ENCODE measurements around the gene ZNF502. TPM values are rescaled to one million over a fixed set of nuclear protein-coding genes. Genes with fewer than 3 reads are reported as not detected.

ZNF502 gene
- total RNA-seq (2021) = 2.1 and 2.8 TPM in 2 replicates
- percentile 64 among the genes with signal in this experiment for Bru-seq, nascent RNA
- BruChase-seq, experiment 1, labeled RNA remaining after a 2-hour chase = percentile 76 among the genes with signal in this experiment
- BruChase-seq, experiment 2, labeled RNA remaining after a 6-hour chase = percentile 52 among the genes with signal in this experiment
- long read RNA-seq, partial matches to known transcripts = 0 of 6 reads
- long read RNA-seq, other reads (novel, unspliced or antisense) = 2 of 6 reads

GRCh38 chr3:44712455-44713075, at the start of gene ZNF502:
Gene ZNF502, plus strand, starts transcription at chr3:44712660. Its CDS starts 7,602 bp downstream, at chr3:44720262.
- ChIA-PET POLR2A (ENCODE audit: unreplicated experiment) (interaction anchor here (0.7 to 1.0 kb wide), 2 partner anchors 17 to 635 kb away, joined by 3 to 14 read pairs; partner anchors contain the start of gene ZNF501), CTCF (no interaction called here)
- peak; percentile 69 to 71 for DNase-seq
- TF ChIP-seq, protein P1, sequence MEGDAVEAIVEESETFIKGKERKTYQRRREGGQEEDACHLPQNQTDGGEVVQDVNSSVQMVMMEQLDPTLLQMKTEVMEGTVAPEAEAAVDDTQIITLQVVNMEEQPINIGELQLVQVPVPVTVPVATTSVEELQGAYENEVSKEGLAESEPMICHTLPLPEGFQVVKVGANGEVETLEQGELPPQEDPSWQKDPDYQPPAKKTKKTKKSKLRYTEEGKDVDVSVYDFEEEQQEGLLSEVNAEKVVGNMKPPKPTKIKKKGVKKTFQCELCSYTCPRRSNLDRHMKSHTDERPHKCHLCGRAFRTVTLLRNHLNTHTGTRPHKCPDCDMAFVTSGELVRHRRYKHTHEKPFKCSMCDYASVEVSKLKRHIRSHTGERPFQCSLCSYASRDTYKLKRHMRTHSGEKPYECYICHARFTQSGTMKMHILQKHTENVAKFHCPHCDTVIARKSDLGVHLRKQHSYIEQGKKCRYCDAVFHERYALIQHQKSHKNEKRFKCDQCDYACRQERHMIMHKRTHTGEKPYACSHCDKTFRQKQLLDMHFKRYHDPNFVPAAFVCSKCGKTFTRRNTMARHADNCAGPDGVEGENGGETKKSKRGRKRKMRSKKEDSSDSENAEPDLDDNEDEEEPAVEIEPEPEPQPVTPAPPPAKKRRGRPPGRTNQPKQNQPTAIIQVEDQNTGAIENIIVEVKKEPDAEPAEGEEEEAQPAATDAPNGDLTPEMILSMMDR (conservative IDR thresholded peaks at IDR 0.05) = 0 out of 2 replicates have a peak, but pooled peaks have one; percentile 29
- TF ChIP-seq EZH2 (IDR thresholded peaks at IDR 0.05; ENCODE audit: low read depth) = no peak
- intact Hi-C loops (cut with micrococcal nuclease; ENCODE audit: unreplicated experiment) = loop anchor here (1.0 to 2.0 kb wide), 2 partner anchors 17 to 64 kb away; partner anchors contain the start of genes ZNF35 and ZNF501
- Histone ChIP-seq H3K4me2 (peak within 1 kb of the TSS; percentile 93), H3K36me3 (ENCODE audit: low read depth) (0 out of 2 replicates have a peak, but pooled peaks cover 4% of the 10 kb centered on the region), H4K20me1 (ENCODE audit: insufficient read depth) (no peaks in the 10 kb centered on the region), H3K4me1 (replicated peaks; ENCODE audit: insufficient read depth) (no peaks in the 10 kb centered on the region), H3K27ac (no peak within 1 kb of the TSS), H2AFZ (peak within 1 kb of the TSS; percentile 98), H3K27me3 (ENCODE audit: insufficient read depth, low read depth) (peaks cover 35% of the 10 kb centered on the region), H3F3A (ENCODE audit: insufficient read depth, low read depth) (no peaks in the 10 kb centered on the region), H3K4me3 (peak within 1 kb of the TSS; percentile 94), H3K79me2 (ENCODE audit: low read depth) (no peaks in the 10 kb centered on the region), H3K9me3 (ENCODE audit: insufficient read depth, low read depth) (peaks cover 35% of the 10 kb centered on the region), H3K9me2 (ENCODE audit: insufficient read depth) (no peaks in the 10 kb centered on the region)
- TSS peak; percentile 72 for BruUV-seq (replicated peaks)

DNA sequence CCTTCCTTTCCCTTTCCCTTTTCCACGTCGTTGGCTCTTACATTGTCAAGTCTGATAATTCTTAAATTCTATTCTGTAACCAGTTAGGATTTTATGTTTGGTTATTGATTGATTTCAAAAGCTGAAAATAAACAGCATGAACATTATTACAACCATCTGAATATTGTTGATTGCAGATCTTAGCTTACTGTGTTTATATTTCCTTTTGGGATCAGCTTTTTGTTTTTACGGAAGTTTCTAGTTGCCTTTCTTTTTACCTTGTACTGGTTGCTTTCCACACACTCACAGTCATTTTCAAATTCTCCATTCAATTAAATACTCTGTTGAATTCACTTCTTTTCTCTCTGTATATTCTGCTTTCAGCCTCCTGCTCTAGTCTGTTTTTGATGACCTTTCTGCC, 47.3 kb upstream of the ZNF502 start:
- BruUV-seq (replicated peaks) = no TSS peak
- TF ChIP-seq, protein P1 (conservative IDR thresholded peaks at IDR 0.05) = no peak
- no peak for TF ChIP-seq EZH2 (IDR thresholded peaks at IDR 0.05; ENCODE audit: low read depth)
- no peaks in the 10 kb centered on the region for H3K9me2 ChIP-seq (ENCODE audit: insufficient read depth)
- H3K27me3 ChIP-seq (ENCODE audit: insufficient read depth, low read depth) = no peaks in the 10 kb centered on the region
- no peak overlapping the region for H3K27ac ChIP-seq
- no peak overlapping the region for H2AFZ ChIP-seq
- H3K4me3 ChIP-seq = no peak overlapping the region
- H3K36me3 ChIP-seq (ENCODE audit: low read depth) = peaks cover 6% of the 10 kb centered on the region
- no peaks in the 10 kb centered on the region for H3K79me2 ChIP-seq (ENCODE audit: low read depth)
- no peaks in the 10 kb centered on the region for H4K20me1 ChIP-seq (ENCODE audit: insufficient read depth)
- intact Hi-C loops (cut with micrococcal nuclease; ENCODE audit: unreplicated experiment) = no loop called here
- CTCF ChIA-PET = no interaction called here
- H3K4me2 ChIP-seq = no peak overlapping the region
- no peaks in the 10 kb centered on the region for H3K4me1 ChIP-seq (replicated peaks; ENCODE audit: insufficient read depth)
- H3K9me3 ChIP-seq (ENCODE audit: insufficient read depth, low read depth) = no peaks in the 10 kb centered on the region; the same call in 1 of the 2 replicates
- DNase-seq = no peak
- H3F3A ChIP-seq (ENCODE audit: insufficient read depth, low read depth) = no peaks in the 10 kb centered on the region
- POLR2A ChIA-PET (ENCODE audit: unreplicated experiment) = interaction anchor here (0.6 kb wide), 1 partner anchor 109 kb away, joined by 3 read pairs; no protein-coding TSS in a partner anchor

DNA sequence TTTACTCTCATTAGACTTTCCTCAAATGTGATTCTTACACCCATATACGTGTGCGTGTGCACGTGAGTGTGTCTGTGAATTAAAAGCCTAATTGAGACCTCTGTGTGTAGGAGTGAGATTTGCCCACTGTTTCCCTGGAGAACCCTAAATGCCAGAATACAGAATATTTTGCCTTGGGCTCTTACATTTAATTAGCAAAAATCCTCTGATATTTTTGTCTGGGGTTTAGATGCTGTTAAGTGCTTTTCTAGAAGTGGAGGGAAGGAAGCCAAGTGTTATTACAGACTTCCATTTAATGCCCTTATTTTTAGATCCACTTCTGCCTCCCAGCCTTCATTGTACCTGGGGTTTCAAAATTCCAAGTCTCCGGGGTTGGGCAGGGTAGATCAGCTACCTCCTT, 46.1 kb upstream of the ZNF502 start:
- intact Hi-C loops (cut with micrococcal nuclease; ENCODE audit: unreplicated experiment) = no loop called here
- H3K9me2 ChIP-seq (ENCODE audit: insufficient read depth) = no peaks in the 10 kb centered on the region
- H3K4me1 ChIP-seq (replicated peaks; ENCODE audit: insufficient read depth) = no peaks in the 10 kb centered on the region

More for the DNA sequence above, 46.1 kb upstream of the ZNF502 start:
- Histone ChIP-seq H3K36me3 (ENCODE audit: low read depth) (no peaks in the 10 kb centered on the region; the same call in 1 of the 2 replicates), H3K4me2 (no peak overlapping the region), H2AFZ (no peak overlapping the region), H3F3A (ENCODE audit: insufficient read depth, low read depth) (no peaks in the 10 kb centered on the region), H3K79me2 (ENCODE audit: low read depth) (no peaks in the 10 kb centered on the region), H3K27ac (no peak overlapping the region), H3K4me3 (no peak overlapping the region), H3K9me3 (ENCODE audit: insufficient read depth, low read depth) (no peaks in the 10 kb centered on the region), H3K27me3 (ENCODE audit: insufficient read depth, low read depth) (no peaks in the 10 kb centered on the region), H4K20me1 (ENCODE audit: insufficient read depth) (no peaks in the 10 kb centered on the region)
- CTCF ChIA-PET = no interaction called here
- BruUV-seq (replicated peaks) = no TSS peak
- no peak for DNase-seq
- POLR2A ChIA-PET (ENCODE audit: unreplicated experiment) = no interaction called here
- TF ChIP-seq, protein P1 (conservative IDR thresholded peaks at IDR 0.05) = no peak
- TF ChIP-seq EZH2 (IDR thresholded peaks at IDR 0.05; ENCODE audit: low read depth) = no peak
